ENCODE measurements around the gene CRYGB. TPM values are rescaled to one million over a fixed set of nuclear protein-coding genes. Genes with fewer than 3 reads are reported as not detected.
A peak's percentile ranks its signal among the peaks of the same experiment; 100 is the strongest.

The CRYGB gene
- total RNA-seq, 1 donor from 2014 or later = not detected

GRCh38 chr2:208150956-208151355, 5.0 kb upstream of the CRYGB start:
- H3K4me1 Mint-ChIP-seq (ENCODE audit: low read depth, unreplicated experiment) = no peaks in the 10 kb centered on the region
- H3K27me3 Mint-ChIP-seq (ENCODE audit: unreplicated experiment) = peaks cover 2% of the 10 kb centered on the region
- no peak for DNase-seq
- no peak overlapping the region for H3K27ac Mint-ChIP-seq (ENCODE audit: unreplicated experiment)
- TF ChIP-seq CTCF (IDR thresholded peaks at IDR 0.05; ENCODE audit: partially characterized antibody, unreplicated experiment) = no peak
- H3K4me3 Mint-ChIP-seq (ENCODE audit: unreplicated experiment) = no peak overlapping the region
- no peaks in the 10 kb centered on the region for H3K9me3 Mint-ChIP-seq (ENCODE audit: unreplicated experiment)
- H3K36me3 Mint-ChIP-seq (ENCODE audit: unreplicated experiment) = peaks cover 9% of the 10 kb centered on the region

GRCh38 chr2:208150094-208150493, 4.1 kb upstream of the CRYGB start:
- Mint-ChIP-seq H3K4me1 (ENCODE audit: low read depth, unreplicated experiment) (no peaks in the 10 kb centered on the region), H3K27ac (ENCODE audit: unreplicated experiment) (no peak overlapping the region), H3K9me3 (ENCODE audit: unreplicated experiment) (no peaks in the 10 kb centered on the region), H3K27me3 (ENCODE audit: unreplicated experiment) (peaks cover 2% of the 10 kb centered on the region), H3K4me3 (ENCODE audit: unreplicated experiment) (no peak overlapping the region), H3K36me3 (ENCODE audit: unreplicated experiment) (peaks cover 9% of the 10 kb centered on the region)
- DNase-seq = no peak
- TF ChIP-seq CTCF (IDR thresholded peaks at IDR 0.05; ENCODE audit: partially characterized antibody, unreplicated experiment) = no peak

GRCh38 chr2:208148803-208149202, 2.8 kb upstream of the CRYGB start:
- no peak for DNase-seq
- Mint-ChIP-seq H3K4me3 (ENCODE audit: unreplicated experiment) (no peak overlapping the region), H3K9me3 (ENCODE audit: unreplicated experiment) (no peaks in the 10 kb centered on the region), H3K4me1 (ENCODE audit: low read depth, unreplicated experiment) (no peaks in the 10 kb centered on the region), H3K27me3 (ENCODE audit: unreplicated experiment) (peaks cover 2% of the 10 kb centered on the region), H3K27ac (ENCODE audit: unreplicated experiment) (no peak overlapping the region), H3K36me3 (ENCODE audit: unreplicated experiment) (peaks cover 9% of the 10 kb centered on the region)
- TF ChIP-seq CTCF (IDR thresholded peaks at IDR 0.05; ENCODE audit: partially characterized antibody, unreplicated experiment) = peak; percentile 25

- peaks cover 2% of the 10 kb centered on the region for H3K27me3 Mint-ChIP-seq (ENCODE audit: unreplicated experiment)
- peaks cover 9% of the 10 kb centered on the region for H3K36me3 Mint-ChIP-seq (ENCODE audit: unreplicated experiment)
- no peaks in the 10 kb centered on the region for H3K4me1 Mint-ChIP-seq (ENCODE audit: low read depth, unreplicated experiment)
- H3K9me3 Mint-ChIP-seq (ENCODE audit: unreplicated experiment) = no peaks in the 10 kb centered on the region
- H3K27ac Mint-ChIP-seq (ENCODE audit: unreplicated experiment) = no peak overlapping the region
- DNase-seq = no peak
- no peak overlapping the region for H3K4me3 Mint-ChIP-seq (ENCODE audit: unreplicated experiment)
- TF ChIP-seq CTCF (IDR thresholded peaks at IDR 0.05; ENCODE audit: partially characterized antibody, unreplicated experiment) = no peak
These were observed 1.8 kb upstream of the CRYGB start for GRCh38 chr2:208147759-208148158.

- H3K27ac Mint-ChIP-seq (ENCODE audit: unreplicated experiment) = no peak overlapping the region
- H3K4me3 Mint-ChIP-seq (ENCODE audit: unreplicated experiment) = no peak overlapping the region
- peaks cover 2% of the 10 kb centered on the region for H3K27me3 Mint-ChIP-seq (ENCODE audit: unreplicated experiment)
- no peak for TF ChIP-seq CTCF (IDR thresholded peaks at IDR 0.05; ENCODE audit: partially characterized antibody, unreplicated experiment)
- no peak for DNase-seq
- H3K4me1 Mint-ChIP-seq (ENCODE audit: low read depth, unreplicated experiment) = no peaks in the 10 kb centered on the region
- no peaks in the 10 kb centered on the region for H3K9me3 Mint-ChIP-seq (ENCODE audit: unreplicated experiment)
- peaks cover 9% of the 10 kb centered on the region for H3K36me3 Mint-ChIP-seq (ENCODE audit: unreplicated experiment)
These were observed 1.1 kb upstream of the CRYGB start for GRCh38 chr2:208147008-208147407.

All from glutamatergic neuron (in vitro differentiated cells).